A673 (cell line): ENCODE data around the gene WNT6. TPM values are rescaled to one million over a fixed set of nuclear protein-coding genes. Genes with fewer than 3 reads are reported as not detected.
A peak's percentile ranks its signal among the peaks of the same experiment; 100 is the strongest.

Source experiments
- BruUV-seq: library from RNA; stranded (reverse); fragments of 400-500 nt; replicated peaks from 2 replicates; lab custom pipeline; 2021; lab: Mats Ljungman, UMichigan
- CTCF ChIA-PET: fragments of 300-600 bp; sonication (Branson Sonifier 250); formaldehyde crosslinking; loops from one replicate; lab custom pipeline; 2022; ENCODE audit warnings: antibody characterized with exemption; lab: Charles Lee
- POLR2A ChIA-PET: fragments of 300-600 bp; sonication (Branson Sonifier 250); formaldehyde crosslinking; loops from one replicate; lab custom pipeline; 2022; ENCODE audit warnings: antibody characterized with exemption; ENCODE audit not compliant: low non-redundant PET; lab: Charles Lee
- DNase-seq: peaks from one replicate; pipeline ENCODE4 v3.0.0-alpha.2; 2015; ENCODE audit warnings: low spot score
- H3K27ac ChIP-seq: fragments of 200-600 bp; sonication (generic); 2 replicates; pipeline ENCODE4 v1.5.1; 2016; ENCODE audit warnings: mixed run types, low read depth, mild to moderate bottlenecking, mixed read lengths, antibody characterized with exemption, low read length; ENCODE audit not compliant: poor library complexity, severe bottlenecking
- H3K27me3 ChIP-seq: fragments of 200-600 bp; sonication (generic); replicated peaks from 2 replicates; pipeline ENCODE4 v1.6.1; 2017; ENCODE audit warnings: mixed run types, low read depth, mild to moderate bottlenecking, mixed read lengths, antibody characterized with exemption, low read length; ENCODE audit not compliant: insufficient read depth, poor library complexity
- H3K36me3 ChIP-seq: fragments of 200-600 bp; sonication (generic); 2 replicates; pipeline ENCODE4 v1.6.1; 2016; ENCODE audit warnings: mixed run types, mild to moderate bottlenecking, mixed read lengths, antibody characterized with exemption, low read length; ENCODE audit not compliant: insufficient read depth, poor library complexity, severe bottlenecking
- H3K4me1 ChIP-seq: fragments of 200-600 bp; sonication (generic); 2 replicates; pipeline ENCODE4 v1.6.1; 2017; ENCODE audit warnings: mixed run types, mild to moderate bottlenecking, mixed read lengths, antibody characterized with exemption, low read length; ENCODE audit not compliant: insufficient read depth, poor library complexity, severe bottlenecking
- H3K4me3 ChIP-seq: fragments of 200-600 bp; sonication (generic); 2 replicates; pipeline ENCODE4 v1.5.1; 2016; ENCODE audit warnings: low read depth, mixed run types, mild to moderate bottlenecking, mixed read lengths, low read length; ENCODE audit not compliant: poor library complexity, severe bottlenecking
- H3K9me3 ChIP-seq: fragments of 200-600 bp; sonication (generic); 2 replicates; pipeline ENCODE4 v1.6.1; 2016; ENCODE audit warnings: mixed run types, low read depth, mild to moderate bottlenecking, mixed read lengths, antibody characterized with exemption, low read length; ENCODE audit not compliant: poor library complexity, severe bottlenecking
- EZH2 ChIP-seq: fragments of 200-600 bp; sonication (generic); IDR thresholded peaks from 2 replicates; pipeline ENCODE4 v1.6.1; 2017; ENCODE audit warnings: borderline replicate concordance, low read depth, mild to moderate bottlenecking, mixed read lengths, antibody characterized with exemption, low read length; ENCODE audit not compliant: poor library complexity, severe bottlenecking
- intact Hi-C: fragments of 100-400 bp; cut with micrococcal nuclease; formaldehyde crosslinking; loops from one replicate; pipeline ENCODE4 v1.10.0; 2022; ENCODE audit not compliant: unreplicated experiment
- total RNA-seq: library from RNA; stranded (reverse); gene quantifications from 2 replicates; pipeline ENCODE4 v1.2.3, GENCODE V29; 2021
- TF ChIP-seq, protein P1 (sequence below): fragments of 300-800, 200-600 bp; sonication (generic); conservative IDR thresholded peaks from 2 replicates; pipeline ENCODE4 v1.5.1; 2017; ENCODE audit warnings: low read depth, mild to moderate bottlenecking, antibody characterized with exemption, low read length, moderate library complexity, mixed read lengths

Gene WNT6
- total RNA-seq, 1 experiment from 2014 or later = not detected

DNA sequence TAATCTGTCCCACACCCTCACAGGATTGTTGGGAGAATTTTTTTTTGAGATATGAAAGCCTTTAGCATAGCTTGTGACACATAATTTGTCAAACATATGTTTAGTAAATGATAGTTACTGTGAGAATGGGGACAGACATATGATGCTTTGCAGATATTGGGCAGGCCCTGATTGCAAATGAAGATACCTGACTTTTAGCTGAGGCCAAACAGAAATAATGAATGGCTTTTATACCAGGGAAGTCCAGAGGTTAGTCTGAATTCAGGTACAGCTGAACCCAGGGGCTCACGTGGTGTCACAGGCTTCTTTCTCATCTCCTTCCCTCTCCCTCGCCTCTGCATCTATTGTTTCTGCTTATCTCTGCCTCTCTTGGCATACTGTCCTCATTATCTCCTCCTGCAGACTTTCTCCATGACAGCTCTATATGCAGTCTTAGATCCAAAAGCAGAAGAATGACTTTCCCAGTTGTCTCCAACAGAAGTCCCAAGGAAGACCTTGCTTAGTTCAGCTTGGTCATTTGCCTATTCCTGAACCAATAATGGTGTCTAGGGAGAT is 16.2 kb downstream of the WNT6 start:
- peaks cover 15% of the 10 kb centered on the region for H3K4me1 ChIP-seq
- ChIA-PET POLR2A (no interaction called here), CTCF (interaction anchor here (0.7 to 5.0 kb wide), 7 partner anchors 8 to 28 kb away, joined by 3 to 54 read pairs (median 5); no protein-coding TSS in a partner anchor)
- no TSS peak for BruUV-seq
- no peak overlapping the region for H3K27ac ChIP-seq
- no peaks in the 10 kb centered on the region for H3K36me3 ChIP-seq
- H3K4me3 ChIP-seq = no peak overlapping the region
- DNase-seq = no peak
- no peak for TF ChIP-seq EZH2
- TF ChIP-seq, protein P1, sequence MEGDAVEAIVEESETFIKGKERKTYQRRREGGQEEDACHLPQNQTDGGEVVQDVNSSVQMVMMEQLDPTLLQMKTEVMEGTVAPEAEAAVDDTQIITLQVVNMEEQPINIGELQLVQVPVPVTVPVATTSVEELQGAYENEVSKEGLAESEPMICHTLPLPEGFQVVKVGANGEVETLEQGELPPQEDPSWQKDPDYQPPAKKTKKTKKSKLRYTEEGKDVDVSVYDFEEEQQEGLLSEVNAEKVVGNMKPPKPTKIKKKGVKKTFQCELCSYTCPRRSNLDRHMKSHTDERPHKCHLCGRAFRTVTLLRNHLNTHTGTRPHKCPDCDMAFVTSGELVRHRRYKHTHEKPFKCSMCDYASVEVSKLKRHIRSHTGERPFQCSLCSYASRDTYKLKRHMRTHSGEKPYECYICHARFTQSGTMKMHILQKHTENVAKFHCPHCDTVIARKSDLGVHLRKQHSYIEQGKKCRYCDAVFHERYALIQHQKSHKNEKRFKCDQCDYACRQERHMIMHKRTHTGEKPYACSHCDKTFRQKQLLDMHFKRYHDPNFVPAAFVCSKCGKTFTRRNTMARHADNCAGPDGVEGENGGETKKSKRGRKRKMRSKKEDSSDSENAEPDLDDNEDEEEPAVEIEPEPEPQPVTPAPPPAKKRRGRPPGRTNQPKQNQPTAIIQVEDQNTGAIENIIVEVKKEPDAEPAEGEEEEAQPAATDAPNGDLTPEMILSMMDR = no peak
- intact Hi-C loops = loop anchor here (1.0 to 10.0 kb wide), 2 partner anchors 23 to 249 kb away; no protein-coding TSS in a partner anchor
- peaks cover 55% of the 10 kb centered on the region for H3K27me3 ChIP-seq
- H3K9me3 ChIP-seq = no peaks in the 10 kb centered on the region

DNA sequence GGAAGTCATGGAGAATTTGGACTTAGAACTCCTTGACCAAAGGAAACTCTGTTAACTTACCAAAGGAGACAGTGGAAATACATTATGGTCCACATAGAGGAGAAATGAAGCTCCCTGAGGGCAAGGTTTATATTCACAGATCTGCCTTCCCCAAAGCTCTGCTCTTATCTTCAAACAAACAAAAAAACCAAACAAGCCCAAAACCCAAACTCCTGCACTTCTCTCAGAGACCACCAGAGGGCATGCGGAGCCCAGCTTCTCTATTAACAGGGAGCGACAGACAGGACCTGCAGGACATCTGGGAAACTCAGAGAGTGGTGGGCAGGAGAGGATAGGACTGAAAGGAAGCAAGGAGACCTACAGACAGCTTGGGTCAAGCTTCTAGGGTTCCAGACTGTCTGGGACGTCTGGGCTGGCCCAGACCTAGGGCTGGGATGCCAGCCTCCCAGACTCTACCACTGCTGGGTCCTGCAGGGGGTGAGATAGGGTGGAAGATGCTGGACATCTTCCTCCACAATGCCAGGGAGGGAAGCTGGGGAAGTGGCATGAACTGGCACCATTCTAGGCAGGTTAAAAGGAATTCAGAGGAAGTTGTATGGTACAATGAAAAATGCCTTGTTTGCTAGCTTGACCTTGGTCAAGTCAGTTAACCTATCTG is 17.1 kb downstream of the WNT6 start:
- Histone ChIP-seq H3K36me3 (no peaks in the 10 kb centered on the region), H3K27me3 (peaks cover 50% of the 10 kb centered on the region), H3K9me3 (no peaks in the 10 kb centered on the region), H3K4me1 (peaks cover 19% of the 10 kb centered on the region), H3K4me3 (no peak overlapping the region), H3K27ac (no peak overlapping the region)
- intact Hi-C loops = loop anchor here (1.0 to 10.0 kb wide), 2 partner anchors 22 to 248 kb away; no protein-coding TSS in a partner anchor
- DNase-seq = peak; percentile 82
- BruUV-seq = no TSS peak
- POLR2A ChIA-PET = no interaction called here
- CTCF ChIA-PET = interaction anchor here (0.5 to 5.0 kb wide), 13 partner anchors 9 to 153 kb away, joined by 3 to 54 read pairs (median 4); no protein-coding TSS in a partner anchor
- TF ChIP-seq, protein P1 = peak; percentile 96
- no peak for TF ChIP-seq EZH2

DNA sequence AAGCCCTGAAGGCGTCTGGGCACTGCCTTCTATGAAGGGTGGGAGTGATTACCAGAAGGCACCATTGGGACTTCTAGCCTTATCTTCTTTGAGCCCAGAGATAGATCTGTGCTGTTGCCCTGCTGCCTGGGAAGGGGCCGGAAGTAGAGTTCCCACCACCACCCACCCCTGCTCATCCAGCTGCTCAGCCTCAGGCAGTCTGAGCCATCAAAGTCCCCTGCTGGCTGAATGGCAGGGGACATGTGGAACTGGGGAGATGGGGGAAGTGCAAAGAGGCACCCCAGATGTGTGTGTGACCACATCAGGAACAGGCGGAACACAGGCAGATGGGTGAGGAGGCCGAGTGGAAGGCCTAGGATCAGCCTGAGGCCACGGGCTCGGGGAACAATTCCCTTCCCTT is 17.7 kb downstream of the WNT6 start:
- no peaks in the 10 kb centered on the region for H3K36me3 ChIP-seq
- ChIA-PET POLR2A (no interaction called here), CTCF (interaction anchor here (1.3 to 5.0 kb wide), 5 partner anchors 10 to 146 kb away, joined by 3 to 54 read pairs (median 5); no protein-coding TSS in a partner anchor)
- peaks cover 43% of the 10 kb centered on the region for H3K27me3 ChIP-seq
- no peak for TF ChIP-seq EZH2
- TF ChIP-seq, protein P1 = no peak
- no peak overlapping the region for H3K27ac ChIP-seq
- H3K4me1 ChIP-seq = peaks cover 19% of the 10 kb centered on the region
- no peaks in the 10 kb centered on the region for H3K9me3 ChIP-seq
- intact Hi-C loops = loop anchor here (10.0 kb wide), 1 partner anchor 247 kb away; no protein-coding TSS in a partner anchor
- no peak for DNase-seq
- BruUV-seq = no TSS peak
- H3K4me3 ChIP-seq = no peak overlapping the region
